NT2/D1 (cell line): ENCODE data around the gene LANCL1.
"Not testable (repeated sequence)": the region's sequence is repeated elsewhere in the genome, so short reads cannot be mapped to it uniquely, and the experiment has no call there.

Source experiments
- SUZ12 ChIP-seq: IDR thresholded peaks from 2 replicates; pipeline ENCODE4 v1.6.1; 2011; ENCODE audit not compliant: insufficient read length, insufficient read depth; ENCODE audit errors: extremely low read depth
- YY1 ChIP-seq: IDR thresholded peaks from 2 replicates; pipeline ENCODE4 v1.6.1; 2011; ENCODE audit not compliant: insufficient read length, insufficient read depth
- ZNF274 ChIP-seq: IDR thresholded peaks from 2 replicates; pipeline ENCODE4 v1.6.1; 2011; ENCODE audit warnings: mild to moderate bottlenecking, low read depth, low read length

DNA sequence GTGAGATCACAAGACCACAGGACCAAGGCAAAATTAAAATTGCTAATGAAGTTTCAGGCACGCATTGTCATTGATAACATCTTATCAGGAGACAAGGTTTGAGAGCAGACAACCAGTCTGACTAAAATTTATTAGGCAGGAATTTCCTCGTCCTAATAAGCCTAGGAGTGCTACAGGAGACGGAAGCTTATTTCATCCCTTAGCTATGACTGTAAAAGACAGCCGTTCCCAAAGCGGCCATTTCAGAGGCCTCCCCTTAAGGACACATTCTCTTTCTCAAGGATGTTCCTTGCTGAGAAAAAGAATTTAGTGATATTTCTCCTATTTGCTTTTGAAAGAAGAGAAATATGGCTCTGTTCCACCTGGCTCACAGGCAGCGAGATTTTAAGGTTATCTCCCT, 49.2 kb downstream of the LANCL1 start:
- TF ChIP-seq SUZ12, YY1, ZNF274: not testable (repeated sequence)
